Measurements from ENCODE around the gene SNRPE.

The SNRPE gene

DNA sequence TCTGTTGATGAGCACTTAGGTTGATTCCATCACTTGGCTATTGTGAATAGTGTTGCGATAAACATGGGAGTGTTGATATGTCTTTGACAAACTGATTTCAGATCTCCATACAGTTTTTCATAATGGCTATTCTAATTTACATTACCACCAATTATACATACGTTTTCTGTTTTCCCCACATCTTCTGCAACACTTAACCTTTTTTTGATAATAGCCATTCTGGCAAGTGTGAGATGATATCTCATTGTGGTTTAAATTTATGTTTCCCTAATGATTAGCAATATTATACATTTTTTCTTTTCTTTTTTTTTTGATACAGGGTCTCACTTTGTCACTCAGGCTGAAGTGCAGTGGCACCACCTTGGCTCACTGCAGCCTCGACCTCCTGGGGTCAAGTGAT, 17.0 kb downstream of the SNRPE start:
- no peak for DNase-seq (ENCODE audit: extremely low read depth in 1 of 2, low read depth in 1 of 2)

DNA sequence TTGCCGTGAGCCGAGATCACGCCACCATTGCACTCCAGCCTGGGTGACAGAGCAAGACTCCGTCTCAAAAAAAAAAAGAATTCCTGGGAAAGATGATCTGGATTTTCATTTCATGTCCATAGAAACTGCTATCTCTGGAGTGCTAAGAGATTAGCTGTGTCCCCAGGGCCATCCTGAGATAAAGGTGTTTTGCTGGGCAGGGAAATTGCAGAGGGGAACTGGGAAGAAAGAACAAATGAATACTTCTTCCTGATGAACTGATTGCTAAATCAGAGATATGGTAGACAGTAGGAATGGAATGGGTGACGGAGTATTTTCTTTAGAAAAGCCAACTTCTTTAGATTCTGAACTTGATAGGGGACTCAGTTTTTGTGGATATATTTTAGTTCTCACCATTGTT, 19.2 kb downstream of the SNRPE start:
- no peak for DNase-seq (ENCODE audit: extremely low read depth in 1 of 2, low read depth in 1 of 2)

DNA sequence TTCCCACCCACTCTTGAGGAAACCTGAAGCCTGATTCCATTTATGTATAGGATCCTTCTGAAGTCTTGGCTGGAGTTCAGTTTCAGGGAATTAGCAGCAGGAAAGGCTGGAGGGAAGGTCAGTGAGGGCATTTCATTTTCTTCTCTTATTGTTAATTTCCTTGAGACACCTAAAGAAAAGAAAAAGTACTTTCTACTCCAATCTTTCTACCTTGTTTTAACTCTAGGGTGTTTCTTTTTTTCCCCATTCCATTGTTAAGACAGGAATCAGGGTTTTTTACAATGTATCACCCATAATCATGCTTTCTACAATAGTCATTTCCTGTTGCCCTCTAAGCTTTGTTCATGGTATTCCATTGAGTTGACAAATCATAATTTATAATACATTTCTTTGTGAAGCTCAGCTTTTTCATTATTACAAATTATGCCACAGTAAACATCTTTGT, 27.4 kb downstream of the SNRPE start:
- DNase-seq (ENCODE audit: extremely low read depth in 1 of 2, low read depth in 1 of 2), result no peak

- no peak for DNase-seq (ENCODE audit: extremely low read depth in 1 of 2, low read depth in 1 of 2)
Observed at GRCh38 chr1:203891950-203892349, 30.6 kb downstream of the SNRPE start.

DNA sequence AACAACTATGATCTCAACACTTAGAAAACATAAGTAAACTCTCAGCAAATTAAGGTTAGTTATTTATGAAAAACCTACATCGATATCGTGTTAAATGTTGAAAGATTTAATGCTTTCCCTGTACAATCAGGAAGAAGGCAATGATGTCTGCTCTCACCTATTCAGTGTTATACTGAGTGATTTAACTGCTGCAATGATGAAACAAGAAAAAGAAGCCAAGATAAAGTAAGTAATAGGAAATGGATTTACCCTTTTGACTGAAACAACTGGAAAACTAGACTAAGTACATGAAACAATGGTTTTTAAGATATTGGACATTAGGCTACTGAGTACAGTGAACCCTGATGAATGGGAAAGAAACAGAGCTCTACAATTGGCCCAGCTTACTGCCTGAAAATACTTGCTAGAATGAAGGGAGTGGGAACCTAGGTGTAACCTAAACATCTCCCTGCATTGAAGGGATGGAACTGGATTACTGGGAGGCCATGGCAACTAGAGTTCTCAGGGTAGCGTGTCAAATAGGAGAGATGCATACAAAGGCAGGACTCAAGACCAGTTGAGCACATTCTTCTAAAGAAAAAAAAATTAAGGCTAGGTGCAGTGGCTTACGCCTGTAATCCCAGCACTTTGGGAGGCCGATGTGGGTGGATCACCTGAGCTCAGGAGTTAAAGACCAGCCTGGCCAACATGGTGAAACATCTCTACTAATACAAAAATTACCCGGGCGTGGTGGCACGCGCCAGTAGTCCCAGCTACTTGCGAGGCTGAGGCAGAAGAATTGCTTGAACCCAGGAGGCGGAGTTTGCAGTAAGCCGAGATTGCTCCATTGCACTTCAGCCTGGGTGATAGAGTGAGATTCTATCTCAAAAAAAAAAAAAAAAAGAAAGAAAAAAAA, 37.3 kb downstream of the SNRPE start:
- DNase-seq (ENCODE audit: extremely low read depth in 1 of 2, low read depth in 1 of 2), result no peak

DNA sequence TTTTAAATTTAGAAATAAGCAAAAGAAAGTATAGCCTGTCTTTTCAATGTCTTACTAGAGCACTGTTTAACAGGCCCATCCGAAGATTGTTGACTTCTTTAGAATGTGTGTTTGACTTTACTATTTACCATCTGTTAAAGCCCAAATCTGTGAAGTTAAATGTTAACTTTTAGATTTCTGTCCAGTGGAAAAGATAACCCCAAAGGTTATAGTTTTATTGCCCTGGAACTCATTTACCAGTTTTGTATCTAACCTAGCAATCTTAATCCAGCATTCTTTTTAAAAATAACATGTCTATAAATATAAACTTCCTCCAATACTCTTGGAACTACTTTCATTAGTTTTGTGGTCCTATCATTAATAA, 37.9 kb downstream of the SNRPE start:
- no peak for DNase-seq (ENCODE audit: extremely low read depth in 1 of 2, low read depth in 1 of 2)

DNA sequence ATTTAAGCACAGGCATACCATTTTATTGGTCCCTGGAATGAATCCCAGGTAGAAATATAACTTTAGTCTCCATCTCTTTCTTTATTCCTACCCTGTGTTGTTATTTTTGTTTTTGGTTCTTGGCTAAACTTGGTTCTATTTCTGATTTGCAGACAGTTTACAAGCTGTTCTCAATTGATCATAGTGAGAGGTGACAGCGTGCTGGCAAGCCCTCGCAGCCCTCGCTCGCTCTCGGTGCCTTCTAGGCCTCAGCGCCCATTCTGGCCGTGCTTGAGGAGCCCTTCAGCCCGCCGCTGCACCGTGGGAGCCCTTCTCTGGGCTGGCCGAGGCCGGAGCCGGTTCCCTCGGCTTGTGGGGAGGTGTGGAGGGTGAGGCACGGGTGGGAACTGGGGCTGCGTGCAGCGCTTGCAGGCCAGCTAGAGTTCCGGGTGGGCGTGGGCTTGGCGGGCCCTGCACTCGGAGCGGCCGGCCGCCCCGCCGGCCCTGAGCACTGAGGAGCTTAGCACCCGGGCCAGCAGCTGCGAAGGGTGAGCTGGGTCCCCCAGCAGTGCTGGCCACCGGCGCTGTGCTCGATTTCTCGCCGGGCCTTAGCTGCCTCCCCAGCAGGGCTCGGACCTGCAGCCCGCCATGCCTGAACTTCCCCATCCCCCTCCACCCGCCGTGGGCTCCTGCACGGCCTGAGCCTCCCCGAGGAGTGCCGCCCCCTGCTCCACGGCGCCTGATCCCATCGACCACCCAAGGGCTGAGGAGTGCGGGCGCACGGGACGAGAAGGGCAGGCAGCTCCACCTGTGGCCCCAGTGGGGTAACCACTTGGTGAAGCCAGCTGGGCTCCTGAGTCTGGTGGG, 38.7 kb downstream of the SNRPE start:
- DNase-seq (ENCODE audit: extremely low read depth in 1 of 2, low read depth in 1 of 2), result no peak

GRCh38 chr1:203901581-203901980, 40.2 kb downstream of the SNRPE start:
- no peak for DNase-seq (ENCODE audit: extremely low read depth in 1 of 2, low read depth in 1 of 2)

- no peak for DNase-seq (ENCODE audit: extremely low read depth in 1 of 2, low read depth in 1 of 2)
Observed at GRCh38 chr1:203905275-203905674, 43.9 kb downstream of the SNRPE start.

DNA sequence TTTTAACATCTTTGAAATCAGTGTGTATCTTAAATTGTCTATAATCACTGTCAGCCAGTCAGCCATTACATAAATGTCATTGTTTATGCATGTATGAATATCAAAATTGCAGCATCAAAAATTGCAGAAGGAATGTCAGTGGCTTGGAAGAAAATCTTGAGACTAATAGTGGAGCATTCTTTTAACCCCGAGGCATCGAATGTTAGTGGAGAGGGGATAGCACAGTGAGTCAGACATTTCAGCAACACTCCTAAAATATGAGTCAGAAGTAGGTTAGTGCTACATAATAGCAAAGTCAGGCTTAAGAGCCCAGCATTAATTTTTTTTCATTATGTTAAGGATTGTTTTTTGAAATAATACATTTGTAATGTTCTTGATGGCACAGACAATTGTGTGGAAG, 45.5 kb downstream of the SNRPE start:
- DNase-seq (ENCODE audit: extremely low read depth in 1 of 2, low read depth in 1 of 2), result no peak

GRCh38 chr1:203907901-203908300, 46.5 kb downstream of the SNRPE start:
- no peak for DNase-seq (ENCODE audit: extremely low read depth in 1 of 2, low read depth in 1 of 2)

GRCh38 chr1:203911806-203912205, 50.4 kb downstream of the SNRPE start:
- DNase-seq (ENCODE audit: extremely low read depth in 1 of 2, low read depth in 1 of 2), result no peak

GRCh38 chr1:203913073-203913521, 51.7 kb downstream of the SNRPE start:
- DNase-seq (ENCODE audit: extremely low read depth in 1 of 2, low read depth in 1 of 2), result no peak

DNA sequence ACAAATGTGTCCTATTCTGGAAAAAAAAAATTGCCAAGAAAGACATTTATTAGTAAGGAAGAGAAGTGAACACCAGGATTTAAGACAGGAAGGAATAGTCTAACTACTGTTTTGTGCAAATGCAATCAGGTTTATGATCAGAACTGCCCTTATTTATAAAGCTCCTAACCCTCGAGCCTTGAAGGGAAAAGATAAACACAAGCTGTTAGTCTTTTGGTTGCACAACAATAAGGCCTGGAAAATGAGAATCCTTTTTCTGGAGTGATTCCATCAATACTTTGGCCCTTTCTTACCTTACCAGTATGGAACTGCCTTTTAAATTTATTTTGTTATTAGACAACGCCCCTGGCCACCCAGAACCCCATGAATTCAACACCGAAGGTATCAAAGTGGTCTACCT, 52.9 kb downstream of the SNRPE start:
- no peak for DNase-seq (ENCODE audit: extremely low read depth in 1 of 2, low read depth in 1 of 2)

DNA sequence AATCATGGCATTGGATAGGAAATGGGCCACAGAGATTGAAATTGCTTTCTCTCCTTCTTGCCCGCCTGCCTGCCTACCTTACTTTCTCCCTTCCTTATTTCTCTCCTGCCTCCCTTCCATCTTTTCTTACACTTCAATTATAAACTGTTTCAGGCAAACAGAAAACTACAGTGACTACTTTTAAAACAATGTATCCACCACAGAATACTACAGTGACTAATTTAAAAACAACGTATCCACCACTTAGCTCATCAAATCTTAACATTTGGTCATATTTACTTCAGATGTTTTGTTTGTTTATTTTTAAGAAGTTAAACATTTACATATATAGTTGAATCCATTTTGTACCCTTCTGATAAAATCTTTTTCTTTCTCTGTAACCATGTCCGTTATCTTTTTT, 54.4 kb downstream of the SNRPE start:
- DNase-seq (ENCODE audit: extremely low read depth in 1 of 2, low read depth in 1 of 2), result no peak

DNA sequence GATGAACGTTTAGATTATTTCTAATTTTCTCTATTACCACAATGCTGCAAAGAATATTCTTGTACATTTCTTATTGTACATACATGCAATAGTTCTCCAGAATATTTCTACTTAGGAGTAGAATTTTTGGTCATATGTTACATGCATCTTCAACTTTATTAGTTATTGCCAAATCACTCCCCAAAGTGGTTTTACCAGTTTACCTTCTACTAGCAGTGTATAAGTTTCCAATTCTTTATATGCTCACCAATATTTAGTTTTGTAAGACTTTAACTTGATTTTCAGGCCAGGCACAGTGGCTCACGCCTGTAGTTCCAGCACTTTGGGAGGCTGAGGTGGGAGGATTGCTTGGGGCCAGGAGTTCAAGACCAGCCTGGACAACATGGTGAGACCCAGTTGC, 55.4 kb downstream of the SNRPE start:
- no peak for DNase-seq (ENCODE audit: extremely low read depth in 1 of 2, low read depth in 1 of 2)
